Lower lobe of right lung (tissue), 2 donors: ENCODE results near the gene WNT11. TPM values are rescaled to one million over a fixed set of nuclear protein-coding genes. Genes with fewer than 3 reads are reported as not detected.

Experiments
- ATAC-seq, 2 donors: fragments of 200-7000 bp; cut with Tn5 transposase; one replicate each; pipeline ENCODE4 v1.9.1; 2020 to 2022; ENCODE audit warnings: mild to moderate bottlenecking in 2 of 2, moderate library complexity in 2 of 2
- DNase-seq: peaks from one replicate; pipeline ENCODE4 v3.0.0-alpha.2; 2020
- H3K27ac ChIP-seq: fragments of 200-600 bp; one replicate; pipeline ENCODE4 v1.8.0; 2022
- H3K27me3 ChIP-seq: fragments of 200-600 bp; one replicate; pipeline ENCODE4 v1.8.0; 2022; ENCODE audit warnings: low read depth
- H3K36me3 ChIP-seq: fragments of 200-600 bp; one replicate; pipeline ENCODE4 v1.8.0; 2022; ENCODE audit warnings: mild to moderate bottlenecking
- H3K4me1 ChIP-seq: fragments of 200-600 bp; one replicate; pipeline ENCODE4 v1.8.0; 2022
- H3K4me3 ChIP-seq: fragments of 200-600 bp; one replicate; pipeline ENCODE4 v1.8.0; 2022; ENCODE audit warnings: mild to moderate bottlenecking
- H3K9me3 ChIP-seq: fragments of 200-600 bp; one replicate; pipeline ENCODE4 v1.8.0; 2022
- CTCF ChIP-seq: fragments of 200-600 bp; IDR thresholded peaks from one replicate; pipeline ENCODE4 v1.8.0; 2022; ENCODE audit warnings: antibody characterized with exemption, mild to moderate bottlenecking
- intact Hi-C: fragments of 100-400 bp; cut with DNase I; formaldehyde crosslinking; loops from one replicate; pipeline ENCODE4 v1.11.0; 2022
- total RNA-seq: library from RNA; stranded (reverse); fragmentation: NEBNext Ultra II Directional; extraction: Animal tissue kit (Norgen Biotek cat#: 25700); gene quantifications from one replicate; pipeline ENCODE4 v1.2.1, GENCODE V29; 2021
- donor health status: DM: no; HTN: yes; CAD: no; lungs with severe emphysema.

WNT11 gene
- total RNA-seq, 1 donor from 2014 or later: 9.2 TPM

DNA sequence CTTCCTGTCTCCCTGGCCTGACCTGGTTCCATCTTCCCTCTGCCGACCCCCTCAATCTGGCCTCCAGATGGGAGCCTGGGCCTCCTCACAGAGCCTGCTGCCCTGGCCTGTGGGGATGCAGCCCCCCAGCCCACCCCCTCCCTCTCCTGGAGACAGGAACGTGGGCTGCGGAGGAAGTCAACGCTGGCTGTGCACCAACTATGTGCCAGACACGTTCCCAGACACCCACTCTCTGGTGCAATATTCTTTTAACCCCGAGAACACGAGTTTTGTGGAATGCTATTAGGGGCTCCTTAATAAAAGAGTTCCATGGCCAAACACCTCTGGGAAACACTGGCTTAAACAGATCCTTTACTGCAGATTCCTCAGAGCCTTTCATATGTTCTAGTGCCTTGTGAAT lies 15.9 kb downstream of the WNT11 start:
- Histone ChIP-seq H3K4me1 (peaks cover 17% of the 10 kb centered on the region), H3K27ac (peak overlapping the region; percentile 4), H3K27me3 (no peaks in the 10 kb centered on the region), H3K9me3 (no peaks in the 10 kb centered on the region), H3K36me3 (no peaks in the 10 kb centered on the region), H3K4me3 (no peak overlapping the region)
- no peak for TF ChIP-seq CTCF
- intact Hi-C loops: no loop called here
- peak in 1 of 2 donors; percentile 4 for ATAC-seq
- no peak for DNase-seq

- TF ChIP-seq CTCF: no peak
- ATAC-seq: no peak
- DNase-seq: no peak
- Histone ChIP-seq H3K27me3 (no peaks in the 10 kb centered on the region), H3K4me1 (peaks cover 24% of the 10 kb centered on the region), H3K9me3 (no peaks in the 10 kb centered on the region), H3K36me3 (no peaks in the 10 kb centered on the region), H3K27ac (peak overlapping the region; percentile 4), H3K4me3 (no peak overlapping the region)
- intact Hi-C loops: no loop called here
These were observed 16.6 kb downstream of the WNT11 start for GRCh38 chr11:76189682-76190081.

- intact Hi-C loops: no loop called here
- Histone ChIP-seq H3K27ac (no peak overlapping the region), H3K9me3 (no peaks in the 10 kb centered on the region), H3K4me3 (no peak overlapping the region), H3K27me3 (no peaks in the 10 kb centered on the region), H3K36me3 (no peaks in the 10 kb centered on the region), H3K4me1 (peaks cover 29% of the 10 kb centered on the region)
- no peak for ATAC-seq
- TF ChIP-seq CTCF: no peak
- DNase-seq: no peak
These were observed 17.4 kb downstream of the WNT11 start for GRCh38 chr11:76188873-76189272.

DNA sequence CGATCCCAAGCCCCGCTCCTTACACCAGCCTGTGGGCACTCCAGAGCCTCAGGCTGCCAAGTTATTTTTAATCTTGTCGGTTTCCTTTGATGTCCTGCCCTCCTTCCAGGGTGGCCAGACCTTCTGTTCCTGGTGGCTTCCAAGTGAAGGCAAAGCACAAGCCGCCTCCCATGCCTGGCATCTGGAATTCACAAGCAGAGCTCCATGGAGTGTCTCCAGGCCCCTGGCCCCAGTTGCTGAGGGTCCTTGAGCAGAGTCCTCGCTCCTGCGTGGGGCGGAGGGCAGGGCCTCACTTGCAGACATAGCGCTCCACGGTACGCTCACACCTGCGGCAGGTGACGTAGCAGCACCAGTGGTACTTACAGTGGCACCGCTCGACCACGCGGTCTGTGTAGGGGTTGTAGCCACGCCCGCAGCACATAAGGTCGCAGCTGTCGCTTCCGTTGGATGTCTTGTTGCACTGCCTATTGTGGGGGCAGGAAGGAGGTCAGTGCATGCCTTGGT lies 19.5 kb downstream of the WNT11 start:
- H3K9me3 ChIP-seq: no peaks in the 10 kb centered on the region
- TF ChIP-seq CTCF: no peak
- no peak overlapping the region for H3K4me3 ChIP-seq
- DNase-seq (no peak), ATAC-seq (peak; percentile 46 to 48)
- no peaks in the 10 kb centered on the region for H3K36me3 ChIP-seq
- H3K4me1 ChIP-seq: peaks cover 29% of the 10 kb centered on the region
- H3K27ac ChIP-seq: peak overlapping the region; percentile 69
- H3K27me3 ChIP-seq: no peaks in the 10 kb centered on the region
- intact Hi-C loops: no loop called here

GRCh38 chr11:76185931-76186401 lies 20.3 kb downstream of the WNT11 start:
- ATAC-seq (peak; percentile 51 to 64), DNase-seq (no peak)
- Histone ChIP-seq H3K27me3 (no peaks in the 10 kb centered on the region), H3K9me3 (no peaks in the 10 kb centered on the region), H3K4me3 (no peak overlapping the region), H3K27ac (peak overlapping the region; percentile 69), H3K4me1 (peaks cover 29% of the 10 kb centered on the region), H3K36me3 (no peaks in the 10 kb centered on the region)
- no peak for TF ChIP-seq CTCF
- intact Hi-C loops: no loop called here
